GM12878 (cell line): ENCODE measurements around the gene CENPP. TPM values are rescaled to one million over a fixed set of nuclear protein-coding genes. Genes with fewer than 3 reads are reported as not detected.

Experiments used
- ATAC-seq: fragments of 200-7000 bp; cut with Tn5 transposase; 3 replicates; pipeline ENCODE4 v1.9.1; 2020; ENCODE audit warnings: mild to moderate bottlenecking, moderate library complexity
- BruUV-seq: library from RNA; stranded (reverse); fragments of 400-500 nt; replicated peaks from 2 replicates; lab custom pipeline; 2021; lab: Mats Ljungman, UMichigan
- CTCF ChIA-PET: fragments of 300-600 bp; sonication (Branson Sonifier 250); formaldehyde crosslinking; extraction: SDS; loops from one replicate; lab custom pipeline; 2021; ENCODE audit warnings: inconsistent platforms; lab: Yijun Ruan, JAX
- POLR2A ChIA-PET: fragments of 350-600 bp; formaldehyde crosslinking; extraction: SDS; loops from one replicate; lab custom pipeline; 2021; ENCODE audit warnings: inconsistent platforms; lab: Charles Lee
- RAD21 ChIA-PET: fragments of 300-600 bp; sonication (Branson Sonifier 250); formaldehyde crosslinking; loops from one replicate; lab custom pipeline; 2023; ENCODE audit warnings: antibody characterized with exemption; ENCODE audit not compliant: unreplicated experiment; lab: Charles Lee
- SMC1A ChIA-PET: fragments of 300-600 bp; sonication (Branson Sonifier 250); formaldehyde crosslinking; loops from one replicate; lab custom pipeline; 2023; ENCODE audit not compliant: unreplicated experiment, uncharacterized antibody; lab: Charles Lee
- DNase-seq: peaks from one replicate; pipeline ENCODE4 v3.0.0-alpha.2; 2011; ENCODE audit warnings: low read depth, low spot score
- FAIRE-seq: peaks from 3 replicates; lab custom pipeline; 2011; peaks lifted over from hg19 to GRCh38; lab: Jason Lieb, UNC
- H2AFZ ChIP-seq: 2 replicates; pipeline ENCODE4 v1.6.0; 2011; ENCODE audit warnings: low read depth, low read length, control low read depth; ENCODE audit not compliant: control insufficient read depth
- H3K27ac ChIP-seq: 2 replicates; pipeline ENCODE4 v1.5.1; 2011; ENCODE audit warnings: control low read depth; ENCODE audit not compliant: control insufficient read depth, insufficient read depth
- H3K27me3 ChIP-seq, 2 experiments: replicated peaks in 1 of 2; 2 replicates each; pipeline versions ENCODE4 v1.6.0 to v1.6.1; 2011; ENCODE audit warnings: low read length in 1 of 2; ENCODE audit not compliant: control insufficient read depth in 2 of 2, insufficient read depth in 2 of 2
- H3K36me3 ChIP-seq, 2 experiments: 2 replicates each; pipeline ENCODE4 v1.5.1; 2011; ENCODE audit warnings: low read length in 1 of 2; ENCODE audit not compliant: control insufficient read depth in 2 of 2, insufficient read depth in 2 of 2
- H3K4me1 ChIP-seq: 2 replicates; pipeline ENCODE4 v1.6.1; 2011; ENCODE audit warnings: mild to moderate bottlenecking, low read length, moderate library complexity, mixed read lengths; ENCODE audit not compliant: control insufficient read depth, insufficient read depth
- H3K4me2 ChIP-seq: 2 replicates; pipeline ENCODE4 v1.6.0; 2011; ENCODE audit warnings: control low read depth; ENCODE audit not compliant: control insufficient read depth, insufficient read depth
- H3K4me3 ChIP-seq: fragments of 200-600 bp; sonication (generic); 2 replicates; pipeline ENCODE4 v1.5.1; 2016
- H3K79me2 ChIP-seq: 2 replicates; pipeline ENCODE4 v1.6.0; 2011; ENCODE audit warnings: low read length; ENCODE audit not compliant: control insufficient read depth, insufficient read depth
- H3K9ac ChIP-seq: 2 replicates; pipeline ENCODE4 v1.8.0; 2011; ENCODE audit warnings: low read length, control low read depth, mixed read lengths; ENCODE audit not compliant: control insufficient read depth, insufficient read depth
- H3K9me3 ChIP-seq: replicated peaks from 3 replicates; pipeline ENCODE4 v1.5.1; 2011; ENCODE audit warnings: mild to moderate bottlenecking, low read length; ENCODE audit not compliant: control insufficient read depth, insufficient read depth
- H4K20me1 ChIP-seq: 2 replicates; pipeline ENCODE4 v1.6.0; 2011; ENCODE audit not compliant: control insufficient read depth, insufficient read depth
- SIN3A ChIP-seq: IDR thresholded peaks from 2 replicates; pipeline ENCODE4 v1.6.1; 2012; ENCODE audit warnings: low read depth, low read length, improper control_type of control experiment
- SMAD1 ChIP-seq: fragments of 450-650 bp; IDR thresholded peaks from 2 replicates; pipeline ENCODE4 v1.6.1; 2018; ENCODE audit warnings: mild to moderate bottlenecking, low read depth; ENCODE audit not compliant: partially characterized antibody
- SMC3 ChIP-seq: IDR thresholded peaks from 2 replicates; pipeline ENCODE4 v1.6.1; 2011; ENCODE audit warnings: low read length, improper control_type of control experiment, borderline replicate concordance
- ZNF24 ChIP-seq: fragments of 450-650 bp; IDR thresholded peaks from 2 replicates; pipeline ENCODE4 v1.6.1; 2017; ENCODE audit warnings: antibody characterized with exemption, mild to moderate bottlenecking
- WGBS: methylation state at CpG from one replicate; pipeline ENCODE4 v1.1.6; 2016; ENCODE audit warnings: low lambda C conversion rate; ENCODE audit not compliant: insufficient replicate concordance, insufficient coverage; ENCODE audit errors: missing lambda C conversion rate; 5-methylcytosine and 5-hydroxymethylcytosine counted together
- in situ Hi-C: fragments of 300-500 bp; cut with MboI; formaldehyde crosslinking; loops from 9 replicates; pipeline ENCODE4 v1.14.3; 2018; ENCODE audit warnings: mixed read lengths
- intact Hi-C: fragments of 100-400 bp; cut with micrococcal nuclease; formaldehyde crosslinking; loops from one replicate; pipeline ENCODE4 v1.14.2; 2022; ENCODE audit not compliant: unreplicated experiment
- polyA plus RNA-seq, 11 experiments: library from polyadenylated mRNA; depleted of rRNA in 4 of 11; unstranded in 6 of 11; stranded (reverse) in 5 of 11; fragments of >200 nt; fragmentation: Nextera tagmentation in 4 of 11; fragmentation: Illumina TruSeq in 1 of 11; extraction: Ambion mirVana in 4 of 11; extraction: Trizol in 1 of 11; gene quantifications; 1 replicate in 1 of 11; 2 replicates in 10 of 11; pipeline versions ENCODE4 v1.2.1 to v1.2.3, GENCODE V29; 2011 to 2016; ENCODE audit warnings: inconsistent platforms in 2 of 11, missing spikeins in 2 of 11, low read depth in 1 of 11
- total RNA-seq, 4 experiments: library from RNA; depleted of rRNA in 3 of 4; stranded (reverse); fragments of >200 nt in 3 of 4; fragmentation: Illumina TruSeq in 1 of 4; extraction: Trizol in 1 of 4; gene quantifications; 2 replicates each; pipeline versions ENCODE4 v1.2.1 to v1.2.3, GENCODE V29; 2013 to 2021
- TF ChIP-seq, protein P1 (sequence below): fragments of 450-650 bp; IDR thresholded peaks from 2 replicates; pipeline ENCODE4 v1.6.1; 2017; ENCODE audit warnings: mild to moderate bottlenecking, low read depth, inconsistent platforms; ENCODE audit not compliant: poor library complexity, severe bottlenecking
- TF ChIP-seq, protein P2 (sequence below): IDR thresholded peaks from 2 replicates; pipeline ENCODE4 v1.6.1; 2011; ENCODE audit warnings: borderline replicate concordance, low read depth, mild to moderate bottlenecking, moderate library complexity, low read length; ENCODE audit not compliant: insufficient read depth, poor library complexity, severe bottlenecking

CENPP gene
- total and polyA plus RNA-seq, 10 of the 15 experiments (the other 5 are each of a cell fraction or from before 2014, with no cell fraction given) = 9.4 to 31.4 (median 19.8) TPM

DNA sequence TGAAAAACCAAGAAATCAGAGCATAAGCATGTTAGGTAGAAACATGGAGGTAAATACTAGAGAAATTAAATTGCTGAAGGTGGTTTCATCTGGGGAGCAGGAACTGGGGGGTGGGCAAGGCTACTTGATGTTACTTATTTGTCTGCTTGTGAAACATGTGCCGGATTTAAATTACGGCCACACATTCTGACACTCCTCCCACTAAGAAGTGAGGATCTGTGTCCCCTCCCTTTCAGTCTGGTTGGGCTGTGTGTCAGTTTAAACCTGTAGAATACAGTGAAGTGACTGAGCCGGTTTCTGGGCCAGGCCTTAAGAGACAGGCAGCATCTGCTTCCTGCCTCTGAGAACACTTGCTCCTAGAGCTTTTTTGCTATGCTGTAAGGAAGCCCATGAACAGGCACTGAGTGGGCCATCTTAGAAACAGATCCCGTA, 29.9 kb upstream of the CENPP start:
- no peak overlapping the region for H2AFZ ChIP-seq
- POLR2A ChIA-PET = interaction anchor here (1.6 kb wide), 1 partner anchor 31 kb away, joined by 4 read pairs; no protein-coding TSS in a partner anchor

DNA sequence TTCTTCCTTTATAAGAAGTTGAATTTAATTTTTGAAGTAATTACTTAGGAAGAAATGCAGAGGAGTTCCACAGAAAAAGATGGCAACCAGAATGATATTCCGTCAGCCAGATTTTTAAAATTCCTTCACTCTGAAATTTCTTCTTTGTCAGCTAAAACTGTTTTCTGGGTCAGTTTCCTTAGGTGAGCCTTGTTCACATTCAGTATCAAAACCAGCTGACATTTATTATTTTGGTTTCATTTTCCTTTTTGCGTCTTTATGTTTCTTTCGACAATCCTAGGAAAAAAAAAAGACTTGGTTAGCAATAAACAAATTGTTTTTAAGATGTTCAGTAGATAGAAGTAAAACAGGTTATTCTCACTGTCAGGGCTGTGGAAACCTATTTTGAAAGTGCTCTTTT, 28.1 kb upstream of the CENPP start:
- no peaks in the 10 kb centered on the region for H4K20me1 ChIP-seq
- peaks cover 0 to 23% of the 10 kb centered on the region in 2 experiments; a peak in 3 of 4 replicates for H3K36me3 ChIP-seq
- peak overlapping the region; percentile 15; the same call in 1 of the 2 replicates for H3K27ac ChIP-seq
- H3K4me3 ChIP-seq = no peak overlapping the region
- no peaks in the 10 kb centered on the region for H3K9me3 ChIP-seq
- TF ChIP-seq, protein P1, sequence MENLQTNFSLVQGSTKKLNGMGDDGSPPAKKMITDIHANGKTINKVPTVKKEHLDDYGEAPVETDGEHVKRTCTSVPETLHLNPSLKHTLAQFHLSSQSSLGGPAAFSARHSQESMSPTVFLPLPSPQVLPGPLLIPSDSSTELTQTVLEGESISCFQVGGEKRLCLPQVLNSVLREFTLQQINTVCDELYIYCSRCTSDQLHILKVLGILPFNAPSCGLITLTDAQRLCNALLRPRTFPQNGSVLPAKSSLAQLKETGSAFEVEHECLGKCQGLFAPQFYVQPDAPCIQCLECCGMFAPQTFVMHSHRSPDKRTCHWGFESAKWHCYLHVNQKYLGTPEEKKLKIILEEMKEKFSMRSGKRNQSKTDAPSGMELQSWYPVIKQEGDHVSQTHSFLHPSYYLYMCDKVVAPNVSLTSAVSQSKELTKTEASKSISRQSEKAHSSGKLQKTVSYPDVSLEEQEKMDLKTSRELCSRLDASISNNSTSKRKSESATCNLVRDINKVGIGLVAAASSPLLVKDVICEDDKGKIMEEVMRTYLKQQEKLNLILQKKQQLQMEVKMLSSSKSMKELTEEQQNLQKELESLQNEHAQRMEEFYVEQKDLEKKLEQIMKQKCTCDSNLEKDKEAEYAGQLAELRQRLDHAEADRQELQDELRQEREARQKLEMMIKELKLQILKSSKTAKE = no peak
- TF ChIP-seq SMAD1 = no peak
- TF ChIP-seq, protein P2, sequence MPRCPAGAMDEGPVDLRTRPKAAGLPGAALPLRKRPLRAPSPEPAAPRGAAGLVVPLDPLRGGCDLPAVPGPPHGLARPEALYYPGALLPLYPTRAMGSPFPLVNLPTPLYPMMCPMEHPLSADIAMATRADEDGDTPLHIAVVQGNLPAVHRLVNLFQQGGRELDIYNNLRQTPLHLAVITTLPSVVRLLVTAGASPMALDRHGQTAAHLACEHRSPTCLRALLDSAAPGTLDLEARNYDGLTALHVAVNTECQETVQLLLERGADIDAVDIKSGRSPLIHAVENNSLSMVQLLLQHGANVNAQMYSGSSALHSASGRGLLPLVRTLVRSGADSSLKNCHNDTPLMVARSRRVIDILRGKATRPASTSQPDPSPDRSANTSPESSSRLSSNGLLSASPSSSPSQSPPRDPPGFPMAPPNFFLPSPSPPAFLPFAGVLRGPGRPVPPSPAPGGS = no peak
- TF ChIP-seq, all 136 proteins: peak for 0
- DNase-seq (no peak), FAIRE-seq (no peak), ATAC-seq (no peak)
- Histone ChIP-seq H3K79me2 (peaks cover 25% of the 10 kb centered on the region), H3K4me1 (peaks cover 11% of the 10 kb centered on the region), H3K27me3 (no peaks in the 10 kb centered on the region), H3K4me2 (0 out of 2 replicates have a peak overlapping the region, but pooled peaks have one; percentile 30), H2AFZ (no peak overlapping the region), H3K9ac (no peak overlapping the region; the same call in 1 of the 2 replicates)
- ChIA-PET SMC1A (no interaction called here), RAD21 (no interaction called here), POLR2A (no interaction called here), CTCF (no interaction called here)
- 67% methylated on average over 3 of the region's 3 CpGs for WGBS
- no TSS peak for BruUV-seq
- intact Hi-C loops = no loop called here
- in situ Hi-C loops = no loop called here

More for the DNA sequence above, 29.9 kb upstream of the CENPP start:
- ATAC-seq (no peak), DNase-seq (no peak), FAIRE-seq (no peak)
- intact Hi-C loops (no loop called here), in situ Hi-C loops (no loop called here)
- BruUV-seq = no TSS peak
- H3K79me2 ChIP-seq = peaks cover 42% of the 10 kb centered on the region
- no peak overlapping the region for H3K9ac ChIP-seq
- ChIA-PET CTCF (interaction anchor here (0.7 to 2.3 kb wide), 2 partner anchors 25 to 157 kb away, joined by 3 to 6 read pairs; no protein-coding TSS in a partner anchor), SMC1A (no interaction called here), RAD21 (no interaction called here)
- no peaks in the 10 kb centered on the region for H3K9me3 ChIP-seq
- peaks cover 17% of the 10 kb centered on the region for H3K4me1 ChIP-seq
- WGBS = 64% methylated on average over 4 of the region's 4 CpGs
- H3K36me3 ChIP-seq = peaks cover 0 to 24% of the 10 kb centered on the region in 2 experiments; a peak in 3 of 4 replicates
- H4K20me1 ChIP-seq = no peaks in the 10 kb centered on the region
- H3K4me3 ChIP-seq = no peak overlapping the region
- H3K4me2 ChIP-seq = 0 out of 2 replicates have a peak overlapping the region, but pooled peaks have one; percentile 7
- H3K27me3 ChIP-seq = no peaks in the 10 kb centered on the region
- no peak overlapping the region for H3K27ac ChIP-seq
- TF ChIP-seq SIN3A (no peak), ZNF24 (no peak), SMC3 (no peak)
- TF ChIP-seq, protein P2 = no peak
